Endothelial cell of umbilical vein (primary cell): Measurements from ENCODE around the gene SH3RF3. TPM values are rescaled to one million over a fixed set of nuclear protein-coding genes. Genes with fewer than 3 reads are reported as not detected.

Experiments used
- BruUV-seq: library from RNA; stranded (reverse); fragments of 400-500 nt; replicated peaks from 2 replicates; lab custom pipeline; 2021; lab: Mats Ljungman, UMichigan
- CTCF ChIA-PET: fragments of 300-600, 350-600 bp; sonication (Branson Sonifier 250); formaldehyde crosslinking; loops from one replicate; lab custom pipeline; 2021; ENCODE audit warnings: antibody characterized with exemption, inconsistent platforms; lab: Charles Lee
- POLR2A ChIA-PET: fragments of 300-600, 350-600 bp; sonication (Branson Sonifier 250); formaldehyde crosslinking; loops from one replicate; lab custom pipeline; 2021; ENCODE audit warnings: antibody characterized with exemption, inconsistent platforms; lab: Charles Lee
- DNase-seq: peaks from one replicate; pipeline ENCODE4 v3.0.0-alpha.2; 2011; ENCODE audit warnings: low read depth, low spot score
- FAIRE-seq: peaks from 2 replicates; lab custom pipeline; 2011; peaks lifted over from hg19 to GRCh38; lab: Jason Lieb, UNC
- H2AFZ ChIP-seq: 2 replicates; pipeline ENCODE4 v1.6.0; 2012; ENCODE audit warnings: low read depth, low read length, control low read depth, inconsistent platforms
- H3K27ac ChIP-seq: 2 replicates; pipeline ENCODE4 v1.5.1; 2011; ENCODE audit warnings: low read depth, mild to moderate bottlenecking, control low read depth, low read length, moderate library complexity; ENCODE audit not compliant: insufficient read depth
- H3K27me3 ChIP-seq, 2 experiments: 2 replicates each; pipeline versions ENCODE4 v1.6.0 to v1.6.1; 2011; ENCODE audit warnings: low read length in 2 of 2, mixed read lengths in 1 of 2; ENCODE audit not compliant: control insufficient read depth in 2 of 2, insufficient read depth in 2 of 2
- H3K36me3 ChIP-seq, 2 experiments: 2 replicates in 1 of 2; 3 replicates in 1 of 2; pipeline ENCODE4 v1.5.1; 2011; ENCODE audit warnings: low read length in 2 of 2, mild to moderate bottlenecking in 1 of 2, moderate library complexity in 1 of 2; ENCODE audit not compliant: control insufficient read depth in 2 of 2, insufficient read depth in 2 of 2; ENCODE audit errors: extremely low read depth in 1 of 2
- H3K4me1 ChIP-seq: 3 replicates; pipeline ENCODE4 v1.5.1; 2011; ENCODE audit warnings: mild to moderate bottlenecking, low read length; ENCODE audit not compliant: control insufficient read depth, insufficient read depth; ENCODE audit errors: extremely low read depth
- H3K4me2 ChIP-seq: 2 replicates; pipeline ENCODE4 v1.6.1; 2011; ENCODE audit warnings: low read length, control low read depth, mixed read lengths; ENCODE audit not compliant: insufficient read depth
- H3K4me3 ChIP-seq, 3 experiments: fragments of 200-600 bp in 1 of 3; sonication (generic), shearing (Covaris generic) in 1 of 3; replicated peaks in 1 of 3; 2 replicates each; pipeline ENCODE4 v1.5.1; 2011 to 2016; ENCODE audit warnings: control low read depth in 3 of 3, low read length in 3 of 3, mild to moderate bottlenecking in 2 of 3, inconsistent platforms in 1 of 3, low read depth in 1 of 3, moderate library complexity in 1 of 3; ENCODE audit not compliant: insufficient read depth in 1 of 3
- H3K79me2 ChIP-seq: 2 replicates; pipeline ENCODE4 v1.6.0; 2012; ENCODE audit warnings: low read length, inconsistent platforms; ENCODE audit not compliant: control insufficient read depth, insufficient read depth
- H3K9ac ChIP-seq: replicated peaks from 2 replicates; pipeline ENCODE3; 2011; ENCODE audit warnings: low read length, control low read depth; ENCODE audit not compliant: insufficient read depth; ENCODE audit errors: extremely low read depth
- H3K9me1 ChIP-seq: replicated peaks from 3 replicates; pipeline ENCODE4 v1.6.0; 2011; ENCODE audit warnings: mild to moderate bottlenecking, low read length; ENCODE audit not compliant: control insufficient read depth, insufficient read depth; ENCODE audit errors: extremely low read depth
- H3K9me3 ChIP-seq: replicated peaks from 2 replicates; pipeline ENCODE4 v1.5.1; 2012; ENCODE audit warnings: low read length, inconsistent platforms; ENCODE audit not compliant: control insufficient read depth, insufficient read depth
- H4K20me1 ChIP-seq: replicated peaks from 2 replicates; pipeline ENCODE3; 2011; ENCODE audit warnings: mild to moderate bottlenecking, low read length; ENCODE audit not compliant: control insufficient read depth, insufficient read depth; ENCODE audit errors: extremely low read depth
- CTCF ChIP-seq, 2 donors: IDR thresholded peaks; 1 replicate in 1 of 2; 2 replicates in 1 of 2; pipeline ENCODE4 v1.5.1; 2011; ENCODE audit warnings: low read length in 2 of 2, mild to moderate bottlenecking in 2 of 2, moderate library complexity in 2 of 2, control low read depth in 1 of 2, inconsistent platforms in 1 of 2, low read depth in 1 of 2; ENCODE audit not compliant: insufficient read depth in 1 of 2; ENCODE audit errors: extremely low read depth in 1 of 2
- EZH2 ChIP-seq: IDR thresholded peaks from 2 replicates; pipeline ENCODE4 v1.6.1; 2012; ENCODE audit warnings: borderline replicate concordance, low read depth, mild to moderate bottlenecking, moderate library complexity, low read length, inconsistent platforms; ENCODE audit not compliant: severe bottlenecking
- FOS ChIP-seq: IDR thresholded peaks from 2 replicates; pipeline ENCODE4 v1.6.1; 2011; ENCODE audit warnings: mild to moderate bottlenecking, low read length, moderate library complexity, borderline replicate concordance; ENCODE audit not compliant: insufficient read depth
- GATA2 ChIP-seq: IDR thresholded peaks from 2 replicates; pipeline ENCODE4 v1.7.0; 2011; ENCODE audit warnings: low read depth, mild to moderate bottlenecking, moderate library complexity, mixed read lengths, low read length; ENCODE audit not compliant: insufficient read length, insufficient read depth
- JUN ChIP-seq: IDR thresholded peaks from 2 replicates; pipeline ENCODE4 v1.6.1; 2011; ENCODE audit warnings: borderline replicate concordance, low read depth; ENCODE audit not compliant: insufficient read length, insufficient read depth
- MYC ChIP-seq: IDR thresholded peaks from one replicate; pipeline ENCODE4 v1.6.1; 2011; ENCODE audit warnings: mild to moderate bottlenecking, low read depth, low read length
- POLR2A ChIP-seq: IDR thresholded peaks from 2 replicates; pipeline ENCODE4 v1.6.1; 2012; ENCODE audit warnings: low read depth, mild to moderate bottlenecking, control low read depth, low read length
- POLR2AphosphoS5 ChIP-seq: IDR thresholded peaks from 2 replicates; pipeline ENCODE4 v1.6.1; 2012; ENCODE audit warnings: low read depth, mild to moderate bottlenecking, control low read depth, low read length, moderate library complexity; ENCODE audit not compliant: insufficient read depth
- dilution Hi-C: fragments of 300-500 bp; cut with MboI; formaldehyde crosslinking; loops from one replicate; pipeline ENCODE4 v1.15.0; 2019; ENCODE audit warnings: low sequenced_read_pairs; ENCODE audit not compliant: extremely low pct_ligation_motif_present
- intact Hi-C: fragments of 100-400 bp; cut with micrococcal nuclease; formaldehyde crosslinking; loops from one replicate; pipeline ENCODE4 v1.10.0; 2022
- polyA plus RNA-seq, 4 experiments: library from polyadenylated mRNA; depleted of rRNA in 3 of 4; stranded (reverse) in 3 of 4; unstranded in 1 of 4; fragments of >200 nt; gene quantifications; 2 replicates each; pipeline versions ENCODE4 v1.2.1 to v1.2.3, GENCODE V29; 2011 to 2012; ENCODE audit warnings: missing spikeins in 1 of 4
- total RNA-seq: library from RNA; stranded (reverse); gene quantifications from 2 replicates; pipeline ENCODE4 v1.2.3, GENCODE V29; 2021
- TF ChIP-seq, protein P1 (sequence below): IDR thresholded peaks from 2 replicates; pipeline ENCODE4 v1.6.1; 2011; ENCODE audit not compliant: insufficient read depth, insufficient read length

SH3RF3 gene
- total and polyA plus RNA-seq, 2 donors (not counting 3 experiments of a cell fraction or from before 2014, with no cell fraction given), result 3.8 to 14.7 TPM

DNA sequence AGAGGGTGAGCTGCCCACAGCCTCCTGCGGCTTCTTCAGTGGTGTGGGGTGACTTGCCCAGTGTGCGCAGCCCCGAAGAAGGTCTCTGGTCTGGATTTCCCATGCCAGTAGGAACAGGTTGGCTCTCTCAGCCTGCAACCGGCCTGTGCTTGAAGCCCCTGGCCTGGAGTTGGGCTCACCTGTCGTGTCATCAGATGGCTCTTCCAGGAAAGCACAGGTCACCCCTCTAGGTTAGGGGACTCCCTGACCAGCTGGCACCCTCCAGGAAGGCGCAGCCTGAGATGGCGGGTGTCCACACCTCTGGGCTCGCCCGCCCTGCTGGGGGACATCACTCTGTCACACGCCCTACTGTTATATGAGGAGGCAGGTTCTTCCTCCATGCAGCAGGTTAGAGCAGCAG lies 304.9 kb downstream of the SH3RF3 start:
- ChIA-PET POLR2A (no interaction called here), CTCF (interaction anchor here (1.5 kb wide), 1 partner anchor 16 kb away, joined by 3 read pairs; no protein-coding TSS in a partner anchor)
- FAIRE-seq, result no peak
- no peak for DNase-seq
- Histone ChIP-seq H3K9ac (no peak overlapping the region), H2AFZ (no peak overlapping the region), H3K9me3 (no peaks in the 10 kb centered on the region), H3K9me1 (no peaks in the 10 kb centered on the region), H3K79me2 (no peaks in the 10 kb centered on the region), H3K27ac (no peak overlapping the region), H3K27me3 (no peaks in the 10 kb centered on the region), H3K36me3 (peaks cover 0 to 3% of the 10 kb centered on the region in 2 experiments), H3K4me2 (no peak overlapping the region), H3K4me3 (no peak overlapping the region), H4K20me1 (no peaks in the 10 kb centered on the region), H3K4me1 (no peaks in the 10 kb centered on the region)
- TF ChIP-seq CTCF (IDR thresholded peaks at IDR 0.05; ENCODE audit: extremely low read depth in 1 of 2, insufficient read depth in 1 of 2, low read depth in 1 of 2, low read length in 2 of 2), result no peak
- no peak for TF ChIP-seq MYC
- TF ChIP-seq, protein P1, sequence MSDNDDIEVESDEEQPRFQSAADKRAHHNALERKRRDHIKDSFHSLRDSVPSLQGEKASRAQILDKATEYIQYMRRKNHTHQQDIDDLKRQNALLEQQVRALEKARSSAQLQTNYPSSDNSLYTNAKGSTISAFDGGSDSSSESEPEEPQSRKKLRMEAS, result no peak
- TF ChIP-seq POLR2A, result no peak
- no peak for TF ChIP-seq JUN
- TF ChIP-seq POLR2AphosphoS5, result no peak
- TF ChIP-seq GATA2, result no peak
- TF ChIP-seq FOS, result no peak
- TF ChIP-seq EZH2, result no peak
- intact Hi-C loops (no loop called here), dilution Hi-C loops (no loop called here)
- BruUV-seq, result no TSS peak
